Measurements from ENCODE around the gene KIF16B.

DNA sequence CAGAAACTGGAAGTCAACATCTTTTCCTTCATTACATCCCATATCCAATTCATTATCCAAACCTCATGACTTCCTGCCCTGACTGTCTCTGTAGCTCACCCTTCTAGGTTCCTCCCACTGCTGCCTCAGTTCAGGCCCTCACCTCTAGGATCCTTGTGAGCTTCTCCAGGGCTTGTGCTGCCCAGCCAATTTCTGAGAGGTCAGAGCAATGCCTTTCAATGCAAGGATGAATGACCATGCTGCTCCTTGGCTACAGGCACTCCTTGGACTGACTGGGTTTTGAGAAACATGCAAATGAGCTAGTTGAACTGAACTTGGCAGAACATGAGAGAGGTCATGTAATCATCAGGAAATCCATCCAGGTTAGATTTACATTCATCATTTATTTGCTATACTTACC lies 173.4 kb downstream of the KIF16B start:
- TF ChIP-seq, protein P1, sequence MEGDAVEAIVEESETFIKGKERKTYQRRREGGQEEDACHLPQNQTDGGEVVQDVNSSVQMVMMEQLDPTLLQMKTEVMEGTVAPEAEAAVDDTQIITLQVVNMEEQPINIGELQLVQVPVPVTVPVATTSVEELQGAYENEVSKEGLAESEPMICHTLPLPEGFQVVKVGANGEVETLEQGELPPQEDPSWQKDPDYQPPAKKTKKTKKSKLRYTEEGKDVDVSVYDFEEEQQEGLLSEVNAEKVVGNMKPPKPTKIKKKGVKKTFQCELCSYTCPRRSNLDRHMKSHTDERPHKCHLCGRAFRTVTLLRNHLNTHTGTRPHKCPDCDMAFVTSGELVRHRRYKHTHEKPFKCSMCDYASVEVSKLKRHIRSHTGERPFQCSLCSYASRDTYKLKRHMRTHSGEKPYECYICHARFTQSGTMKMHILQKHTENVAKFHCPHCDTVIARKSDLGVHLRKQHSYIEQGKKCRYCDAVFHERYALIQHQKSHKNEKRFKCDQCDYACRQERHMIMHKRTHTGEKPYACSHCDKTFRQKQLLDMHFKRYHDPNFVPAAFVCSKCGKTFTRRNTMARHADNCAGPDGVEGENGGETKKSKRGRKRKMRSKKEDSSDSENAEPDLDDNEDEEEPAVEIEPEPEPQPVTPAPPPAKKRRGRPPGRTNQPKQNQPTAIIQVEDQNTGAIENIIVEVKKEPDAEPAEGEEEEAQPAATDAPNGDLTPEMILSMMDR (IDR thresholded peaks at IDR 0.05; ENCODE audit: insufficient read depth, low read depth, low read length), result no peak
- no peak for TF ChIP-seq EZH2 (IDR thresholded peaks at IDR 0.05; ENCODE audit: insufficient read depth, low read length)

All from astrocyte (in vitro differentiated cells and primary cell).